GM21576 (cell line): ENCODE results near the gene CLSTN3.
"Not testable (repeated sequence)": the region's sequence is repeated elsewhere in the genome, so short reads cannot be mapped to it uniquely, and the experiment has no call there.

Source experiments
- ATAC-seq: cut with Tn5 transposase; IDR thresholded peaks from one replicate; pipeline ENCODE4 v1.9.1; 2021; ENCODE audit warnings: mild to moderate bottlenecking, moderate library complexity; ENCODE audit not compliant: unreplicated experiment

Gene CLSTN3

GRCh38 chr12:7103837-7104584 is 26.2 kb upstream of the CLSTN3 start:
- no peak for ATAC-seq

- ATAC-seq: no peak
Observed at GRCh38 chr12:7106082-7106481, 24.1 kb upstream of the CLSTN3 start.

- ATAC-seq: not testable (repeated sequence)
Observed at GRCh38 chr12:7107181-7107580, 23.0 kb upstream of the CLSTN3 start.

GRCh38 chr12:7107636-7108002 is 22.6 kb upstream of the CLSTN3 start:
- no peak for ATAC-seq

- peak; percentile 84 for ATAC-seq
Observed at GRCh38 chr12:7108003-7108795, 22.0 kb upstream of the CLSTN3 start.

GRCh38 chr12:7108796-7109571 is 21.2 kb upstream of the CLSTN3 start, which contains the start of gene C1RL:
Gene C1RL (minus strand): TSS chr12:7109214. CDS start chr12:7109180, 34 bp downstream.
- no peak for ATAC-seq

- no peak for ATAC-seq
Observed at GRCh38 chr12:7109572-7109920, 20.6 kb upstream of the CLSTN3 start.

- ATAC-seq: no peak
Observed at GRCh38 chr12:7110661-7111060, 19.5 kb upstream of the CLSTN3 start.

GRCh38 chr12:7112041-7112440 is 18.1 kb upstream of the CLSTN3 start:
- ATAC-seq: no peak

GRCh38 chr12:7113389-7113871 is 16.7 kb upstream of the CLSTN3 start:
- no peak for ATAC-seq

- no peak for ATAC-seq
Observed at GRCh38 chr12:7114008-7114407, 16.2 kb upstream of the CLSTN3 start.

- ATAC-seq: no peak
Observed at GRCh38 chr12:7114851-7115250, 15.3 kb upstream of the CLSTN3 start.

- ATAC-seq: no peak
Observed at GRCh38 chr12:7116196-7116595, 14.0 kb upstream of the CLSTN3 start.

- no peak for ATAC-seq
Observed at GRCh38 chr12:7116916-7117315, 13.3 kb upstream of the CLSTN3 start.

- ATAC-seq: no peak
Observed at GRCh38 chr12:7117670-7118069, 12.5 kb upstream of the CLSTN3 start.

GRCh38 chr12:7118881-7119280 is 11.3 kb upstream of the CLSTN3 start:
- no peak for ATAC-seq

GRCh38 chr12:7120166-7120565 is 10.0 kb upstream of the CLSTN3 start:
- ATAC-seq: no peak

GRCh38 chr12:7121324-7121723 is 8.8 kb upstream of the CLSTN3 start:
- no peak for ATAC-seq

- ATAC-seq: no peak
Observed at GRCh38 chr12:7122811-7123769, 7.1 kb upstream of the CLSTN3 start.

- ATAC-seq: no peak
Observed at GRCh38 chr12:7123806-7124522, 6.2 kb upstream of the CLSTN3 start.
